Activated B cell treated with CpG ODN at 0.5 μM for 24 hours (primary cell): ENCODE results near the gene ZBTB14. TPM values are rescaled to one million over a fixed set of nuclear protein-coding genes. Genes with fewer than 3 reads are reported as not detected.

ENCODE experiments used
- ATAC-seq: fragments of 200-7000 bp; cut with Tn5 transposase; one replicate; pipeline ENCODE4 v1.10.0; 2021; ENCODE audit warnings: low read depth, mild to moderate bottlenecking, moderate library complexity
- CTCF ChIA-PET: fragments of 350-600 bp; sonication (Branson Sonifier 250); formaldehyde crosslinking; loops from one replicate; lab custom pipeline; 2021; ENCODE audit warnings: antibody characterized with exemption; lab: Charles Lee
- POLR2A ChIA-PET: fragments of 350-600 bp; sonication (Branson Sonifier 250); formaldehyde crosslinking; loops from one replicate; lab custom pipeline; 2021; ENCODE audit warnings: antibody characterized with exemption; lab: Charles Lee
- DNase-seq: peaks from one replicate; pipeline ENCODE4 v3.0.0; 2022
- H3K27ac Mint-ChIP-seq: one replicate; pipeline ENCODE4 v1.8.0; 2020; ENCODE audit warnings: mixed read lengths
- H3K27me3 Mint-ChIP-seq: one replicate; pipeline ENCODE4 v1.8.0; 2021; ENCODE audit warnings: mixed read lengths
- H3K36me3 Mint-ChIP-seq: one replicate; pipeline ENCODE4 v1.8.0; 2021; ENCODE audit warnings: low read depth, mixed read lengths
- H3K4me1 Mint-ChIP-seq: one replicate; pipeline ENCODE4 v1.8.0; 2021; ENCODE audit warnings: mixed read lengths
- H3K4me3 Mint-ChIP-seq: one replicate; pipeline ENCODE4 v1.8.0; 2020; ENCODE audit warnings: mild to moderate bottlenecking, mixed read lengths
- H3K9me3 Mint-ChIP-seq: one replicate; pipeline ENCODE4 v1.8.0; 2020; ENCODE audit warnings: mixed read lengths
- CTCF ChIP-seq: fragments of 200-600 bp; IDR thresholded peaks from one replicate; pipeline ENCODE4 v1.8.0; 2022; ENCODE audit warnings: antibody characterized with exemption, mild to moderate bottlenecking
- intact Hi-C: fragments of 100-400 bp; cut with micrococcal nuclease; formaldehyde crosslinking; loops from one replicate; pipeline ENCODE4 v1.15.1; 2024
- total RNA-seq: library from RNA; stranded (reverse); gene quantifications from 2 replicates; pipeline ENCODE4 v1.2.3, GENCODE V29; 2022

Gene ZBTB14
- total RNA-seq, 1 donor from 2014 or later = 19.4 TPM

- no peak for ATAC-seq
- POLR2A ChIA-PET = interaction anchor here (1.0 kb wide), 1 partner anchor 47 kb away, joined by 3 read pairs; no protein-coding TSS in a partner anchor
These were observed 10.7 kb downstream of the ZBTB14 start for GRCh38 chr18:5284808-5285207.

GRCh38 chr18:5282770-5283169, 12.8 kb downstream of the ZBTB14 start:
- no peak overlapping the region for H3K27ac Mint-ChIP-seq
- H3K4me3 Mint-ChIP-seq = no peak overlapping the region
- no peak for TF ChIP-seq CTCF
- ATAC-seq (no peak), DNase-seq (no peak)
- POLR2A ChIA-PET = no interaction called here
- H3K4me1 Mint-ChIP-seq = peaks cover 4% of the 10 kb centered on the region
- H3K36me3 Mint-ChIP-seq = peaks cover 4% of the 10 kb centered on the region
- CTCF ChIA-PET = no interaction called here
- intact Hi-C loops = no loop called here
- no peaks in the 10 kb centered on the region for H3K27me3 Mint-ChIP-seq
- peaks cover 11% of the 10 kb centered on the region for H3K9me3 Mint-ChIP-seq

More at GRCh38 chr18:5284808-5285207, 10.7 kb downstream of the ZBTB14 start:
- Mint-ChIP-seq H3K27ac (no peak overlapping the region), H3K27me3 (no peaks in the 10 kb centered on the region), H3K36me3 (peaks cover 4% of the 10 kb centered on the region), H3K4me3 (no peak overlapping the region), H3K9me3 (peaks cover 4% of the 10 kb centered on the region), H3K4me1 (peaks cover 14% of the 10 kb centered on the region)
- intact Hi-C loops = no loop called here
- no peak for TF ChIP-seq CTCF
- CTCF ChIA-PET = no interaction called here
- no peak for DNase-seq

GRCh38 chr18:5276947-5277346, 18.6 kb downstream of the ZBTB14 start:
- peaks cover 4% of the 10 kb centered on the region for H3K36me3 Mint-ChIP-seq
- ChIA-PET POLR2A (no interaction called here), CTCF (no interaction called here)
- intact Hi-C loops = no loop called here
- H3K27me3 Mint-ChIP-seq = peaks cover 8% of the 10 kb centered on the region
- no peak for DNase-seq
- ATAC-seq = no peak
- no peak overlapping the region for H3K27ac Mint-ChIP-seq
- TF ChIP-seq CTCF = no peak
- no peak overlapping the region for H3K4me3 Mint-ChIP-seq
- peaks cover 14% of the 10 kb centered on the region for H3K9me3 Mint-ChIP-seq
- no peaks in the 10 kb centered on the region for H3K4me1 Mint-ChIP-seq

GRCh38 chr18:5275872-5276271, 19.7 kb downstream of the ZBTB14 start:
- Mint-ChIP-seq H3K4me3 (no peak overlapping the region), H3K27ac (no peak overlapping the region), H3K4me1 (no peaks in the 10 kb centered on the region), H3K9me3 (peaks cover 15% of the 10 kb centered on the region), H3K36me3 (peaks cover 4% of the 10 kb centered on the region), H3K27me3 (peaks cover 9% of the 10 kb centered on the region)
- ChIA-PET POLR2A (no interaction called here), CTCF (no interaction called here)
- intact Hi-C loops = no loop called here
- TF ChIP-seq CTCF = no peak
- DNase-seq (no peak), ATAC-seq (no peak)

- intact Hi-C loops = no loop called here
- H3K4me1 Mint-ChIP-seq = no peaks in the 10 kb centered on the region
- H3K27me3 Mint-ChIP-seq = peaks cover 14% of the 10 kb centered on the region
- peaks cover 25% of the 10 kb centered on the region for H3K9me3 Mint-ChIP-seq
- ChIA-PET CTCF (no interaction called here), POLR2A (no interaction called here)
- H3K27ac Mint-ChIP-seq = no peak overlapping the region
- DNase-seq = no peak
- peaks cover 2% of the 10 kb centered on the region for H3K36me3 Mint-ChIP-seq
- H3K4me3 Mint-ChIP-seq = no peak overlapping the region
- no peak for ATAC-seq
- TF ChIP-seq CTCF = no peak
These were observed 26.7 kb downstream of the ZBTB14 start for GRCh38 chr18:5268874-5269273.
